Breast epithelium (tissue), 3 donors: ENCODE results near the gene MRPL41.

Experiments used
- POLR2A ChIP-seq: fragments of 450-650 bp; IDR thresholded peaks from one replicate; pipeline ENCODE4 v1.6.1; 2016; ENCODE audit warnings: antibody characterized with exemption, mild to moderate bottlenecking, moderate library complexity
- POLR2AphosphoS5 ChIP-seq, 3 donors: sonication (generic); formaldehyde crosslinking; IDR thresholded peaks; one replicate each; pipeline ENCODE4 v1.6.1; 2017; ENCODE audit warnings: antibody characterized with exemption in 3 of 3
- TF ChIP-seq, protein P1 (sequence below), 3 donors: fragments of 450-650 bp; IDR thresholded peaks; one replicate each; pipeline ENCODE4 v1.5.1; 2016 to 2017; ENCODE audit warnings: antibody characterized with exemption in 3 of 3, mild to moderate bottlenecking in 3 of 3, moderate library complexity in 3 of 3

DNA sequence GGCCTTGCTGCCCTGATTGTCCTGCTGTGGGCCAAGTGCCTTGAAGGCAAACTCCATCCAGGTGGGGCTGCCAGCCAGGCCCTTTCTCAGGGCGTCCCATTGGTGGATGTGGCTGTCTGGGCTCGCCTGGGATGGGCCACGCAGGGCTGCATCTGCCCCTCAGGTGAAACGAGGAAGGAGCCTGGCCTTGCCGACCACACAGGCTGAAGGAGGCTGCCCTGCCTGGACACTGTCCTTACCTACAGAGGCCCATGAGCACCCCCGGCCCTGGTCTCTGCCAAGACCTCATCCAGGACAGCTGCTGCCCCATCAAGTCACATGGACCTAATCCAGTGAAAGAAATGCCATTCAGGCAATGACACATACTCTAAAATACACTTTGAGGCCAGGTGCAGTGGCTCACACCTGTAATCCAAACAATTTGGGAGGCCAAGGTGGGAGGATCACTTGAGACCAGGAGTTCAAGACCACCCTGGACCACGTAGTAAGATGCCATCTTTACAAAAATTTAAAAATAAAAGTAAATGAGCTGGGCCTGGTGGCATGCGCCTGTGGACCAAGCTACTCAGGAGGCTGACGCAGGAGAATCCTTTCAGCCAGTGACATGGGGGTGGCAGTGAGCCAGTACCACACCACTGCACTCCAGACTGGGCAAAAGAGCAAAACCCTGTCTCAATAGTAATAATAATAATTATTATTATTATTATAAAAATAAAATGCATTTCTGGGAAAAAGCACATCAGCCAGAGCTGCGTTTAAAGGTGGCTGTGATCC is 35.3 kb upstream of the MRPL41 start:
- TF ChIP-seq, protein P1, sequence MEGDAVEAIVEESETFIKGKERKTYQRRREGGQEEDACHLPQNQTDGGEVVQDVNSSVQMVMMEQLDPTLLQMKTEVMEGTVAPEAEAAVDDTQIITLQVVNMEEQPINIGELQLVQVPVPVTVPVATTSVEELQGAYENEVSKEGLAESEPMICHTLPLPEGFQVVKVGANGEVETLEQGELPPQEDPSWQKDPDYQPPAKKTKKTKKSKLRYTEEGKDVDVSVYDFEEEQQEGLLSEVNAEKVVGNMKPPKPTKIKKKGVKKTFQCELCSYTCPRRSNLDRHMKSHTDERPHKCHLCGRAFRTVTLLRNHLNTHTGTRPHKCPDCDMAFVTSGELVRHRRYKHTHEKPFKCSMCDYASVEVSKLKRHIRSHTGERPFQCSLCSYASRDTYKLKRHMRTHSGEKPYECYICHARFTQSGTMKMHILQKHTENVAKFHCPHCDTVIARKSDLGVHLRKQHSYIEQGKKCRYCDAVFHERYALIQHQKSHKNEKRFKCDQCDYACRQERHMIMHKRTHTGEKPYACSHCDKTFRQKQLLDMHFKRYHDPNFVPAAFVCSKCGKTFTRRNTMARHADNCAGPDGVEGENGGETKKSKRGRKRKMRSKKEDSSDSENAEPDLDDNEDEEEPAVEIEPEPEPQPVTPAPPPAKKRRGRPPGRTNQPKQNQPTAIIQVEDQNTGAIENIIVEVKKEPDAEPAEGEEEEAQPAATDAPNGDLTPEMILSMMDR (IDR thresholded peaks at IDR 0.05) = no peak
- TF ChIP-seq POLR2AphosphoS5 (IDR thresholded peaks at IDR 0.05) = no peak
- no peak for TF ChIP-seq POLR2A
